Measurements from ENCODE around the gene PPP2R5B. TPM values are rescaled to one million over a fixed set of nuclear protein-coding genes. Genes with fewer than 3 reads are reported as not detected.

The PPP2R5B gene
- total RNA-seq, 2 experiments from 2014 or later = 16.8 to 18.3 TPM

GRCh38 chr11:64903291-64903833 is 21.1 kb upstream of the PPP2R5B start:
- Mint-ChIP-seq H3K4me1 (ENCODE audit: low read depth) (peaks cover 13% of the 10 kb centered on the region), H3K36me3 (ENCODE audit: low read depth) (peaks cover 60% of the 10 kb centered on the region), H3K4me3 (no peak overlapping the region), H3K9me3 (no peaks in the 10 kb centered on the region), H3K27me3 (no peaks in the 10 kb centered on the region), H3K27ac (no peak overlapping the region)
- H3K36me3 ChIP-seq (ENCODE audit: insufficient read depth, low read length) = peaks cover 62% of the 10 kb centered on the region
- no peak for TF ChIP-seq CTCF (IDR thresholded peaks at IDR 0.05)
- no peak overlapping the region for H3K27ac ChIP-seq (ENCODE audit: low read depth in 1 of 2, low read length in 2 of 2)
- H3K4me1 ChIP-seq (ENCODE audit: insufficient read depth, low read length) = peaks cover 20% of the 10 kb centered on the region
- CTCF ChIA-PET = no interaction called here
- H3K27me3 ChIP-seq (ENCODE audit: control insufficient read depth in 1 of 2, insufficient read depth in 2 of 2, low read length in 2 of 2) = no peaks in the 10 kb centered on the region
- H3K9me3 ChIP-seq (ENCODE audit: control insufficient read depth in 1 of 2, insufficient read depth in 1 of 2, low read length in 2 of 2) = no peaks in the 10 kb centered on the region
- DNase-seq (peak in 1 of 14 experiments; percentile 24), ATAC-seq (ENCODE audit: poor library complexity) (no peak)
- POLR2A ChIA-PET = no interaction called here
- intact Hi-C loops (cut with DNase I, micrococcal nuclease) = no loop called here
- H3K4me3 ChIP-seq (ENCODE audit: low read length) = no peak overlapping the region

- Mint-ChIP-seq H3K27me3 (no peaks in the 10 kb centered on the region), H3K4me3 (no peak overlapping the region)
- POLR2A ChIA-PET = no interaction called here
These were observed 18.8 kb upstream of the PPP2R5B start for GRCh38 chr11:64905516-64906313.

GRCh38 chr11:64906314-64906635 is 18.2 kb upstream of the PPP2R5B start:
- TF ChIP-seq CTCF (IDR thresholded peaks at IDR 0.05) = no peak
- Mint-ChIP-seq H3K4me3 (no peak overlapping the region), H3K9me3 (no peaks in the 10 kb centered on the region), H3K27ac (no peak overlapping the region), H3K36me3 (ENCODE audit: low read depth) (peaks cover 63% of the 10 kb centered on the region), H3K27me3 (no peaks in the 10 kb centered on the region), H3K4me1 (ENCODE audit: low read depth) (peaks cover 5% of the 10 kb centered on the region)
- H3K27me3 ChIP-seq (ENCODE audit: control insufficient read depth in 1 of 2, insufficient read depth in 2 of 2, low read length in 2 of 2) = no peaks in the 10 kb centered on the region
- ChIA-PET POLR2A (no interaction called here), CTCF (no interaction called here)
- H3K9me3 ChIP-seq (ENCODE audit: control insufficient read depth in 1 of 2, insufficient read depth in 1 of 2, low read length in 2 of 2) = no peaks in the 10 kb centered on the region
- H3K4me3 ChIP-seq (ENCODE audit: low read length) = no peak overlapping the region
- intact Hi-C loops (cut with DNase I, micrococcal nuclease) = no loop called here
- H3K27ac ChIP-seq (ENCODE audit: low read depth in 1 of 2, low read length in 2 of 2) = no peak overlapping the region
- H3K36me3 ChIP-seq (ENCODE audit: insufficient read depth, low read length) = peaks cover 83% of the 10 kb centered on the region
- ATAC-seq (ENCODE audit: poor library complexity) = no peak
- DNase-seq = peak in 1 of 14 experiments; percentile 20
- H3K4me1 ChIP-seq (ENCODE audit: insufficient read depth, low read length) = no peaks in the 10 kb centered on the region

More at GRCh38 chr11:64905516-64906313, 18.8 kb upstream of the PPP2R5B start:
- ATAC-seq (ENCODE audit: poor library complexity) (no peak), DNase-seq (peak in 1 of 14 experiments; percentile 18)
- H3K27me3 ChIP-seq (ENCODE audit: control insufficient read depth in 1 of 2, insufficient read depth in 2 of 2, low read length in 2 of 2) = no peaks in the 10 kb centered on the region
- no peak overlapping the region for H3K27ac ChIP-seq (ENCODE audit: low read depth in 1 of 2, low read length in 2 of 2)
- Mint-ChIP-seq H3K27ac (no peak overlapping the region), H3K36me3 (ENCODE audit: low read depth) (peaks cover 60% of the 10 kb centered on the region), H3K4me1 (ENCODE audit: low read depth) (peaks cover 7% of the 10 kb centered on the region), H3K9me3 (no peaks in the 10 kb centered on the region)
- H3K9me3 ChIP-seq (ENCODE audit: control insufficient read depth in 1 of 2, insufficient read depth in 1 of 2, low read length in 2 of 2) = no peaks in the 10 kb centered on the region
- H3K4me3 ChIP-seq (ENCODE audit: low read length) = no peak overlapping the region
- CTCF ChIA-PET = no interaction called here
- intact Hi-C loops (cut with DNase I, micrococcal nuclease) = no loop called here
- TF ChIP-seq CTCF (IDR thresholded peaks at IDR 0.05) = no peak
- peaks cover 80% of the 10 kb centered on the region for H3K36me3 ChIP-seq (ENCODE audit: insufficient read depth, low read length)
- H3K4me1 ChIP-seq (ENCODE audit: insufficient read depth, low read length) = peaks cover 4% of the 10 kb centered on the region
